MM.1S (cell line): ENCODE measurements around the gene LDAF1.

Source experiments
- DNase-seq: peaks from one replicate; pipeline ENCODE4 v3.0.0-alpha.2; 2015
- H2AFZ ChIP-seq: fragments of 300-600 bp; sonication (generic); 2 replicates; pipeline ENCODE4 v1.6.0; 2016; ENCODE audit warnings: antibody characterized with exemption, low read length
- H3F3A ChIP-seq: fragments of 300-600 bp; sonication (generic); 2 replicates; pipeline ENCODE4 v1.6.1; 2016; ENCODE audit warnings: mild to moderate bottlenecking, antibody characterized with exemption, low read length, moderate library complexity, mixed read lengths; ENCODE audit not compliant: insufficient read depth
- H3K27ac ChIP-seq: fragments of 300-600 bp; sonication (generic); 2 replicates; pipeline ENCODE4 v1.5.1; 2016; ENCODE audit warnings: mild to moderate bottlenecking, low read length
- H3K27me3 ChIP-seq: fragments of 300-600 bp; sonication (generic); replicated peaks from 2 replicates; pipeline ENCODE4 v1.6.0; 2016; ENCODE audit warnings: low read length; ENCODE audit not compliant: insufficient read depth
- H3K36me3 ChIP-seq: fragments of 300-600 bp; sonication (generic); replicated peaks from 2 replicates; pipeline ENCODE4 v1.6.1; 2016; ENCODE audit warnings: mild to moderate bottlenecking, low read length, mixed read lengths; ENCODE audit not compliant: insufficient read depth
- H3K4me1 ChIP-seq: fragments of 300-600 bp; sonication (generic); 2 replicates; pipeline ENCODE4 v1.6.1; 2016; ENCODE audit warnings: low read length, mixed read lengths
- H3K4me2 ChIP-seq: fragments of 300-600 bp; sonication (generic); 2 replicates; pipeline ENCODE4 v1.6.0; 2016; ENCODE audit warnings: low read depth, low read length
- H3K4me3 ChIP-seq: fragments of 300-600 bp; sonication (generic); 2 replicates; pipeline ENCODE4 v1.5.1; 2016; ENCODE audit warnings: low read length, mixed read lengths
- H3K79me2 ChIP-seq: fragments of 300-600 bp; sonication (generic); 2 replicates; pipeline ENCODE4 v1.6.1; 2016; ENCODE audit warnings: mixed run types, low read length, mixed read lengths
- H3K9ac ChIP-seq: fragments of 300-600 bp; sonication (generic); 2 replicates; pipeline ENCODE4 v1.6.1; 2016; ENCODE audit warnings: low read length, mixed read lengths
- H3K9me2 ChIP-seq: fragments of 300-600 bp; sonication (generic); replicated peaks from 2 replicates; pipeline ENCODE4 v1.6.1; 2016; ENCODE audit warnings: mild to moderate bottlenecking, low read length, mixed read lengths; ENCODE audit not compliant: insufficient read depth
- H3K9me3 ChIP-seq: fragments of 300-600 bp; sonication (generic); replicated peaks from 2 replicates; pipeline ENCODE4 v1.6.1; 2016; ENCODE audit warnings: mild to moderate bottlenecking, low read length, mixed read lengths; ENCODE audit not compliant: insufficient read depth
- H4K20me1 ChIP-seq: fragments of 300-600 bp; sonication (generic); 2 replicates; pipeline ENCODE4 v1.6.1; 2016; ENCODE audit warnings: mild to moderate bottlenecking, low read length, moderate library complexity, mixed read lengths; ENCODE audit not compliant: insufficient read depth
- EZH2 ChIP-seq: fragments of 300-600 bp; sonication (generic); optimal IDR thresholded peaks from 2 replicates; pipeline ENCODE3; 2017; ENCODE audit warnings: low read depth, mild to moderate bottlenecking, antibody characterized with exemption, low read length, mixed read lengths
- EZH2phosphoT487 ChIP-seq: fragments of 300-600 bp; sonication (generic); IDR thresholded peaks from 2 replicates; pipeline ENCODE4 v1.6.1; 2018; ENCODE audit warnings: antibody characterized with exemption, low read length
- TF ChIP-seq, protein P1 (sequence below): fragments of 300-600 bp; sonication (generic); IDR thresholded peaks from 2 replicates; pipeline ENCODE4 v1.5.1; 2016; ENCODE audit warnings: antibody characterized with exemption, low read length, mixed read lengths

The LDAF1 gene

DNA sequence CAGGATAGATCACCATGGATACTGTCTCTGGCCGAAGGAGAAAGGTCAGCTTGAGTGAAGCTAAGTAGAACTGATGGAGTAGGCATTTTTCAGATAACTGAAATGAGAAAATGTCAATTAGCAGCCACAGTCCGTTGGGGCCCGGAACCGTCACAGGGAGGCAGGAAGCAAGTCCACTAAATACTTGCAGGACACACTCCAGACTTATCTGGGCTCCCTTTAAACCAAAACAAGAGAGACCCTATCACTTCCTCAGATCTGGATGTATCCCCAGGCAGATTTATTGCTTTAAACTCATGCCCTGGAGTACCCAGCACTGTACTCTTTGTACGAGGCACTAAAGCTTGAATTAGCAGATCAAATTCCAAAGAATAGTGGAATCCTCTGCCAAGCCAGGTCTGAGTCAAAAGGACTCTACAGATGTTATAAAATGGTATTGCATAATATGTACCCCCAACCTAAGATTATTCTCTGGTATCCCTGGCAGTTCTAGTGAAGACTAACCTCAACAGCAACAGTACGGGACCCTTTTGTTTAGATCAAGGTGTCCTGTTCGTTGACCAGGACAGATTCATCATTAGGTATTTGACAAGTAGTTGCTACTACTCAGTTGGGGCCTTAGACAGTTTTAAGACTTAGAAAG, 44.8 kb downstream of the LDAF1 start:
- H4K20me1 ChIP-seq = no peaks in the 10 kb centered on the region
- DNase-seq = no peak
- TF ChIP-seq, protein P1, sequence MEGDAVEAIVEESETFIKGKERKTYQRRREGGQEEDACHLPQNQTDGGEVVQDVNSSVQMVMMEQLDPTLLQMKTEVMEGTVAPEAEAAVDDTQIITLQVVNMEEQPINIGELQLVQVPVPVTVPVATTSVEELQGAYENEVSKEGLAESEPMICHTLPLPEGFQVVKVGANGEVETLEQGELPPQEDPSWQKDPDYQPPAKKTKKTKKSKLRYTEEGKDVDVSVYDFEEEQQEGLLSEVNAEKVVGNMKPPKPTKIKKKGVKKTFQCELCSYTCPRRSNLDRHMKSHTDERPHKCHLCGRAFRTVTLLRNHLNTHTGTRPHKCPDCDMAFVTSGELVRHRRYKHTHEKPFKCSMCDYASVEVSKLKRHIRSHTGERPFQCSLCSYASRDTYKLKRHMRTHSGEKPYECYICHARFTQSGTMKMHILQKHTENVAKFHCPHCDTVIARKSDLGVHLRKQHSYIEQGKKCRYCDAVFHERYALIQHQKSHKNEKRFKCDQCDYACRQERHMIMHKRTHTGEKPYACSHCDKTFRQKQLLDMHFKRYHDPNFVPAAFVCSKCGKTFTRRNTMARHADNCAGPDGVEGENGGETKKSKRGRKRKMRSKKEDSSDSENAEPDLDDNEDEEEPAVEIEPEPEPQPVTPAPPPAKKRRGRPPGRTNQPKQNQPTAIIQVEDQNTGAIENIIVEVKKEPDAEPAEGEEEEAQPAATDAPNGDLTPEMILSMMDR = no peak
- H3K9me3 ChIP-seq = no peaks in the 10 kb centered on the region
- no peaks in the 10 kb centered on the region for H3K27me3 ChIP-seq
- H3K36me3 ChIP-seq = no peaks in the 10 kb centered on the region
- no peak overlapping the region for H2AFZ ChIP-seq
- H3K9ac ChIP-seq = no peak overlapping the region
- H3K79me2 ChIP-seq = no peaks in the 10 kb centered on the region
- no peaks in the 10 kb centered on the region for H3K9me2 ChIP-seq
- H3K27ac ChIP-seq = no peak overlapping the region
- no peaks in the 10 kb centered on the region for H3K4me1 ChIP-seq
- H3K4me3 ChIP-seq = no peak overlapping the region
- no peaks in the 10 kb centered on the region for H3F3A ChIP-seq
- H3K4me2 ChIP-seq = no peak overlapping the region

DNA sequence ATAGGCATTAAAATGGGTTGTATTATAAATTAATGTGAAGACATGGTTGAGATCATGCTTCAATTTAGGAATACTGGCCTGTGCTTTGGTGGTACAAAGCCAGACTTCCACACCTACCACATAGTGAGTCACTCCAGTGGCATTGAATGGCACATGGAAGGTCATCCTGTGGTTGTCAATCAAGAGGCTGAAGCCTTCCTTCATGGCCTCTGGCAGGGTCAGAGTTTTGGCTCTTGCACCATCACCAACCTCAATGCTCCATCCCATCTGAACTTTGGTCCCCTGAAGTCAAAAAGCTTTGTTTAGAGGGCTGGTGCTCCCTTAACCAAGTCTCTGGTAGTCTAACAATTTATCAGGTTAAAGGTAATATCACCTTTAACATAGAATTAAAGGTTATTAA, 46.8 kb downstream of the LDAF1 start:
- Histone ChIP-seq H3K9me3 (no peaks in the 10 kb centered on the region), H3K27me3 (no peaks in the 10 kb centered on the region), H3K9me2 (no peaks in the 10 kb centered on the region), H2AFZ (no peak overlapping the region), H4K20me1 (no peaks in the 10 kb centered on the region), H3K79me2 (no peaks in the 10 kb centered on the region), H3K27ac (no peak overlapping the region), H3K4me2 (no peak overlapping the region), H3F3A (no peaks in the 10 kb centered on the region), H3K36me3 (no peaks in the 10 kb centered on the region), H3K9ac (no peak overlapping the region), H3K4me1 (no peaks in the 10 kb centered on the region), H3K4me3 (no peak overlapping the region)
- TF ChIP-seq EZH2 = no peak
- TF ChIP-seq, protein P1 = no peak
- TF ChIP-seq EZH2phosphoT487 = no peak
- no peak for DNase-seq

DNA sequence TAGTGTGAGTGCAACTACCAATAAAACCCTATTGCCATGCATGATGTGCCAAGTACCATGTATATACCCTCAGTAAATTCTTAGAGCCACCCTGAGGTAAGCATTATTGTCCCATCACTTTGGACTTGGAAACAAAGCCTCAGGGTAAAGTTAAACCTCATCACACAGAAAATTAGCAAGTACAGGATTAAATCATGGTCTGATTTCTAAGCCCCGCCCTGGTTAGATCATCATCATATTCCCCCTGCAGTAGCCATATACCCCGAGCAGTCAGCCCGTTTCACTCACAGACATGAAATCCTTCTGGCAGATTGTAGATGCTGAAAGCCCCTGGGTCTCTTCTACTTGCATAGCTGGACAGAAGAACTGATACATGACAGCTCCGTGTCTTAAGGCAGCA, 48.1 kb downstream of the LDAF1 start:
- Histone ChIP-seq H4K20me1 (no peaks in the 10 kb centered on the region), H3K4me2 (no peak overlapping the region), H3K79me2 (no peaks in the 10 kb centered on the region), H3K9ac (no peak overlapping the region), H3K4me1 (no peaks in the 10 kb centered on the region), H3K27ac (no peak overlapping the region), H3K36me3 (no peaks in the 10 kb centered on the region), H3K9me3 (no peaks in the 10 kb centered on the region), H3F3A (no peaks in the 10 kb centered on the region), H3K9me2 (no peaks in the 10 kb centered on the region), H3K4me3 (no peak overlapping the region), H3K27me3 (no peaks in the 10 kb centered on the region), H2AFZ (no peak overlapping the region)
- no peak for TF ChIP-seq EZH2
- no peak for TF ChIP-seq EZH2phosphoT487
- TF ChIP-seq, protein P1 = no peak
- no peak for DNase-seq
